SK-N-SH (cell line): Measurements from ENCODE around the gene METTL14. TPM values are rescaled to one million over a fixed set of nuclear protein-coding genes. Genes with fewer than 3 reads are reported as not detected.

ENCODE experiments used
- CTCF ChIA-PET: fragments of 300-600, 350-600 bp; formaldehyde crosslinking; extraction: SDS; loops from one replicate; lab custom pipeline; 2021; lab: Yijun Ruan, JAX
- POLR2A ChIA-PET: fragments of 350-600 bp; sonication (Branson Sonifier 250); formaldehyde crosslinking; extraction: SDS; loops from one replicate; lab custom pipeline; 2020; ENCODE audit warnings: antibody characterized with exemption, inconsistent platforms; lab: Yijun Ruan, JAX
- DNase-seq: peaks from one replicate; pipeline ENCODE4 v3.0.0; 2012
- H2AFZ ChIP-seq: fragments of 200-600 bp; sonication (generic); 2 replicates; pipeline ENCODE4 v1.8.1; 2016; ENCODE audit warnings: antibody characterized with exemption, mild to moderate bottlenecking, low read depth
- H3F3A ChIP-seq: fragments of 200-600 bp; sonication (generic); replicated peaks from 2 replicates; pipeline ENCODE3; 2016; ENCODE audit warnings: antibody characterized with exemption, mild to moderate bottlenecking; ENCODE audit not compliant: insufficient read depth
- H3K27ac ChIP-seq, 2 experiments: fragments of 200-500 bp in 1 of 2; fragments of 200-600 bp in 1 of 2; sonication (Bioruptor generic) in 1 of 2; sonication (generic), shearing (Covaris generic) in 1 of 2; 2 replicates each; pipeline versions ENCODE4 v1.5.1 to v1.6.1; 2014 to 2016; ENCODE audit warnings: low read depth in 2 of 2, inconsistent platforms in 1 of 2, low read length in 1 of 2, mild to moderate bottlenecking in 1 of 2, mixed read lengths in 1 of 2
- H3K27me3 ChIP-seq: fragments of 200-600 bp; sonication (generic), shearing (Covaris generic); 2 replicates; pipeline ENCODE4 v1.6.1; 2016; ENCODE audit warnings: mixed run types; ENCODE audit not compliant: insufficient read depth
- H3K36me3 ChIP-seq, 2 experiments: fragments of 200-500 bp in 1 of 2; fragments of 200-600 bp in 1 of 2; sonication (Bioruptor generic) in 1 of 2; sonication (generic) in 1 of 2; replicated peaks in 1 of 2; 2 replicates each; pipeline versions ENCODE3 to v1.5.1; 2014 to 2016; ENCODE audit warnings: low read length in 1 of 2, mild to moderate bottlenecking in 1 of 2; ENCODE audit not compliant: insufficient read depth in 2 of 2, control insufficient read depth in 1 of 2
- H3K4me1 ChIP-seq, 2 experiments: fragments of 200-500 bp in 1 of 2; fragments of 200-600 bp in 1 of 2; sonication (Bioruptor generic) in 1 of 2; sonication (generic), shearing (Covaris generic) in 1 of 2; 2 replicates each; pipeline versions ENCODE4 v1.5.1 to v1.6.1; 2014 to 2016; ENCODE audit warnings: low read depth in 1 of 2, low read length in 1 of 2, mixed run types in 1 of 2; ENCODE audit not compliant: insufficient read depth in 2 of 2, control insufficient read depth in 1 of 2
- H3K4me2 ChIP-seq: fragments of 200-600 bp; sonication (generic), shearing (Covaris generic); 2 replicates; pipeline ENCODE4 v1.6.1; 2017; ENCODE audit warnings: mixed run types
- H3K4me3 ChIP-seq, 2 experiments: fragments of 200-500 bp in 1 of 2; fragments of 200-600 bp in 1 of 2; sonication (Bioruptor generic) in 1 of 2; sonication (generic), shearing (Covaris generic) in 1 of 2; 2 replicates each; pipeline versions ENCODE4 v1.5.1 to v1.8.1; 2014 to 2016; ENCODE audit warnings: low read depth in 2 of 2, inconsistent platforms in 1 of 2, low read length in 1 of 2, mild to moderate bottlenecking in 1 of 2, mixed read lengths in 1 of 2, moderate library complexity in 1 of 2
- H3K79me2 ChIP-seq: fragments of 200-600 bp; sonication (generic); 2 replicates; pipeline ENCODE4 v1.8.1; 2017; ENCODE audit warnings: mild to moderate bottlenecking; ENCODE audit not compliant: insufficient read depth
- H3K9ac ChIP-seq: fragments of 200-600 bp; sonication (generic); 2 replicates; pipeline ENCODE4 v1.6.1; 2017; ENCODE audit warnings: mixed run types
- H3K9me2 ChIP-seq: fragments of 200-600 bp; sonication (generic); 2 replicates; pipeline ENCODE4 v1.6.1; 2017; ENCODE audit warnings: mixed run types
- H3K9me3 ChIP-seq: fragments of 200-600 bp; sonication (generic); 2 replicates; pipeline ENCODE4 v1.6.1; 2017; ENCODE audit warnings: mixed run types, mild to moderate bottlenecking, moderate library complexity
- H4K20me1 ChIP-seq: fragments of 200-600 bp; sonication (generic); 2 replicates; pipeline ENCODE4 v1.6.1; 2017; ENCODE audit warnings: mild to moderate bottlenecking, mixed run types; ENCODE audit not compliant: insufficient read depth
- FOSL2 ChIP-seq: IDR thresholded peaks from 2 replicates; pipeline ENCODE4 v1.4.0; 2012; ENCODE audit warnings: low read depth, mild to moderate bottlenecking, moderate library complexity, borderline replicate concordance
- FOXM1 ChIP-seq: IDR thresholded peaks from 2 replicates; pipeline ENCODE4 v1.4.0; 2012; ENCODE audit warnings: low read depth, mild to moderate bottlenecking
- GABPA ChIP-seq: IDR thresholded peaks from 2 replicates; pipeline ENCODE4 v1.4.0; 2012; ENCODE audit warnings: low read depth, mild to moderate bottlenecking
- GATA2 ChIP-seq: sonication (generic); formaldehyde crosslinking; IDR thresholded peaks from 2 replicates; pipeline ENCODE4 v1.5.0; 2020; ENCODE audit warnings: mild to moderate bottlenecking, missing genetic modification reagents
- JUND ChIP-seq: IDR thresholded peaks from 2 replicates; pipeline ENCODE4 v1.4.0; 2012
- MEF2A ChIP-seq: IDR thresholded peaks from 2 replicates; pipeline ENCODE4 v1.4.0; 2012; ENCODE audit warnings: low read depth, borderline replicate concordance
- MXI1 ChIP-seq: IDR thresholded peaks from 2 replicates; pipeline ENCODE4 v1.6.1; 2012; ENCODE audit warnings: mild to moderate bottlenecking, low read depth, low read length, improper control_type of control experiment
- NRF1 ChIP-seq: IDR thresholded peaks from 2 replicates; pipeline ENCODE4 v1.6.1; 2012; ENCODE audit warnings: low read depth, mild to moderate bottlenecking, low read length
- POLR2AphosphoS5 ChIP-seq: IDR thresholded peaks from 2 replicates; pipeline ENCODE4 v1.6.1; 2012; ENCODE audit warnings: low read depth, low read length
- RCOR1 ChIP-seq: fragments of 150-350 bp; IDR thresholded peaks from 2 replicates; pipeline ENCODE4 v1.6.1; 2017; ENCODE audit warnings: antibody characterized with exemption, low read length
- RFX5 ChIP-seq: IDR thresholded peaks from 2 replicates; pipeline ENCODE4 v1.6.1; 2012; ENCODE audit warnings: mild to moderate bottlenecking, improper control_type of control experiment, low read length
- SIN3A ChIP-seq: IDR thresholded peaks from 2 replicates; pipeline ENCODE4 v1.6.1; 2012; ENCODE audit warnings: low read depth, mild to moderate bottlenecking, low read length, moderate library complexity, borderline replicate concordance
- SMC3 ChIP-seq: IDR thresholded peaks from 2 replicates; pipeline ENCODE4 v1.6.1; 2012; ENCODE audit warnings: low read depth, low read length, improper control_type of control experiment
- TAF1 ChIP-seq: IDR thresholded peaks from 2 replicates; pipeline ENCODE4 v1.6.1; 2012; ENCODE audit warnings: low read depth, mild to moderate bottlenecking, low read length, moderate library complexity, borderline replicate concordance
- TEAD4 ChIP-seq: IDR thresholded peaks from 2 replicates; pipeline ENCODE4 v1.4.0; 2012; ENCODE audit warnings: mild to moderate bottlenecking, borderline replicate concordance; ENCODE audit not compliant: insufficient read depth
- YY1 ChIP-seq: IDR thresholded peaks from 2 replicates; pipeline ENCODE4 v1.4.0; 2012; ENCODE audit warnings: low read depth, mild to moderate bottlenecking
- WGBS: methylation state at CpG from one replicate; pipeline ENCODE4 v1.1.6; 2017; ENCODE audit warnings: low lambda C conversion rate; 5-methylcytosine and 5-hydroxymethylcytosine counted together
- polyA plus RNA-seq, 3 experiments: library from polyadenylated mRNA; depleted of rRNA; stranded (reverse); fragments of >200 nt; gene quantifications; 2 replicates each; pipeline ENCODE4 v1.2.3, GENCODE V29; 2012
- TF ChIP-seq, protein P1 (sequence below): fragments of 200-600 bp; sonication (generic); IDR thresholded peaks from 2 replicates; pipeline ENCODE4 v1.6.1; 2017; ENCODE audit warnings: antibody characterized with exemption, mild to moderate bottlenecking, moderate library complexity
- TF ChIP-seq, protein P2 (sequence below): IDR thresholded peaks from 2 replicates; pipeline ENCODE4 v1.4.0; 2012; ENCODE audit warnings: low read depth
- TF ChIP-seq, protein P3 (sequence below): IDR thresholded peaks from 2 replicates; pipeline ENCODE4 v1.4.0; 2012; ENCODE audit warnings: low read depth, borderline replicate concordance
- TF ChIP-seq, protein P4 (sequence below): fragments of 150-350 bp; IDR thresholded peaks from 2 replicates; pipeline ENCODE4 v1.6.1; 2016; ENCODE audit warnings: mild to moderate bottlenecking, low read depth, low read length

The METTL14 gene
- polyA plus RNA-seq, 1 of the 3 experiments (the other 2 are of a cell fraction): 11.0 TPM

DNA sequence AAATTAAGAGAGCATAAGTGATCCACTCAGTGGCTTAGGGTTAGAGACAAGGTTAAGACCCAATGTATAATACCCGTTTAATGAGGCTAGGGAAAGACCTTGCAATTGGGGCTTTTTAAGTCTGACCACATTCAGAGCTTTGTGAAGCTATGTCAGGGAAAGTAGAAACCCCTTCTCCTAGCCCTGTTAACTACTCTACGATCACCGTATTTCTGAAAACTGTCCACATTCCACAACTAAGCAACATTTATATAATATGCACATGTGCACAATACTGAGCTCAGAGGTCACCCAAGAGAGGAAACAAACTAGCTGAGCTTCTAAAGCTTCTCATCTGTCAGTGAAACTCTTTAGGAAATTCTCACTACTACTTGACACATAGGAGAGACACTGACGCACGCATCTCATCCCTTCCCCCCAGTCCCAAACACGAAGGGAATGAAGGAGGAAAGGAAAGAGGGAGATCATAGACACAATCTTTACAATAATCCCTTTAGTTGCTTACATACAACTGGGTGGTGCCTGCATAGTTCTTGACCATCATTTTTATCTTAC lies 56.2 kb downstream of the METTL14 start:
- no peak overlapping the region for H3K9ac ChIP-seq
- DNase-seq: peak; percentile 3

DNA sequence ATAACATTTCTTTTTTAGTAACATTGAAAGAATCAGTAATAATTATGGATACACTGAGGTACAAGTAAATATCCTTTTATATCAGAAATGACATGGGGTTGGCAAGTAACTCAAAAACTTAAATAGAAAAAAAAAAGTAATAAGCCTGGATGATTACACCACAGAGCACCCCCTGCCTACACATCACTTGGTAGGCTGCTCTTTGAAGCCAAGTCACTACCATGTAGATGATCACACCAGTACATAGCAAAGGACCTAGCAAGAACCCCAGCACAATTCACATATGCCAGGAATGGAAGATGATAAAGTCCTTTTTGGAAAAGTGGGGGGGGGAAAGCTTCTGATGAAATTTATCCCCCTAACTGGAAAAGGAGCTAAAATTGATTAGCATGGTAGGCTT lies 56.9 kb downstream of the METTL14 start:
- H3K79me2 ChIP-seq: peaks cover 22% of the 10 kb centered on the region
- no peak overlapping the region for H3K4me3 ChIP-seq
- no peaks in the 10 kb centered on the region for H3K9me2 ChIP-seq
- H3K36me3 ChIP-seq: peaks cover 72 to 73% of the 10 kb centered on the region in 2 experiments
- no peak for TF ChIP-seq POLR2AphosphoS5
- TF ChIP-seq, protein P1, sequence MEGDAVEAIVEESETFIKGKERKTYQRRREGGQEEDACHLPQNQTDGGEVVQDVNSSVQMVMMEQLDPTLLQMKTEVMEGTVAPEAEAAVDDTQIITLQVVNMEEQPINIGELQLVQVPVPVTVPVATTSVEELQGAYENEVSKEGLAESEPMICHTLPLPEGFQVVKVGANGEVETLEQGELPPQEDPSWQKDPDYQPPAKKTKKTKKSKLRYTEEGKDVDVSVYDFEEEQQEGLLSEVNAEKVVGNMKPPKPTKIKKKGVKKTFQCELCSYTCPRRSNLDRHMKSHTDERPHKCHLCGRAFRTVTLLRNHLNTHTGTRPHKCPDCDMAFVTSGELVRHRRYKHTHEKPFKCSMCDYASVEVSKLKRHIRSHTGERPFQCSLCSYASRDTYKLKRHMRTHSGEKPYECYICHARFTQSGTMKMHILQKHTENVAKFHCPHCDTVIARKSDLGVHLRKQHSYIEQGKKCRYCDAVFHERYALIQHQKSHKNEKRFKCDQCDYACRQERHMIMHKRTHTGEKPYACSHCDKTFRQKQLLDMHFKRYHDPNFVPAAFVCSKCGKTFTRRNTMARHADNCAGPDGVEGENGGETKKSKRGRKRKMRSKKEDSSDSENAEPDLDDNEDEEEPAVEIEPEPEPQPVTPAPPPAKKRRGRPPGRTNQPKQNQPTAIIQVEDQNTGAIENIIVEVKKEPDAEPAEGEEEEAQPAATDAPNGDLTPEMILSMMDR: no peak
- TF ChIP-seq, protein P2, sequence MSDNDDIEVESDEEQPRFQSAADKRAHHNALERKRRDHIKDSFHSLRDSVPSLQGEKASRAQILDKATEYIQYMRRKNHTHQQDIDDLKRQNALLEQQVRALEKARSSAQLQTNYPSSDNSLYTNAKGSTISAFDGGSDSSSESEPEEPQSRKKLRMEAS: no peak
- TF ChIP-seq MXI1: no peak
- TF ChIP-seq GATA2 (CRISPR knock-in tag): no peak
- no peak for TF ChIP-seq FOSL2
- no peak for TF ChIP-seq YY1
- TF ChIP-seq RFX5: no peak
- no peak for TF ChIP-seq FOXM1
- TF ChIP-seq NRF1: no peak
- no peak for TF ChIP-seq TEAD4
- TF ChIP-seq RCOR1: no peak
- TF ChIP-seq TAF1: no peak
- TF ChIP-seq SIN3A: no peak
- TF ChIP-seq, protein P3, sequence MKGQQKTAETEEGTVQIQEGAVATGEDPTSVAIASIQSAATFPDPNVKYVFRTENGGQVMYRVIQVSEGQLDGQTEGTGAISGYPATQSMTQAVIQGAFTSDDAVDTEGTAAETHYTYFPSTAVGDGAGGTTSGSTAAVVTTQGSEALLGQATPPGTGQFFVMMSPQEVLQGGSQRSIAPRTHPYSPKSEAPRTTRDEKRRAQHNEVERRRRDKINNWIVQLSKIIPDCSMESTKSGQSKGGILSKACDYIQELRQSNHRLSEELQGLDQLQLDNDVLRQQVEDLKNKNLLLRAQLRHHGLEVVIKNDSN: no peak
- TF ChIP-seq GABPA: no peak
- TF ChIP-seq SMC3: no peak
- TF ChIP-seq MEF2A: no peak
- no peak for TF ChIP-seq JUND
- TF ChIP-seq, protein P4, sequence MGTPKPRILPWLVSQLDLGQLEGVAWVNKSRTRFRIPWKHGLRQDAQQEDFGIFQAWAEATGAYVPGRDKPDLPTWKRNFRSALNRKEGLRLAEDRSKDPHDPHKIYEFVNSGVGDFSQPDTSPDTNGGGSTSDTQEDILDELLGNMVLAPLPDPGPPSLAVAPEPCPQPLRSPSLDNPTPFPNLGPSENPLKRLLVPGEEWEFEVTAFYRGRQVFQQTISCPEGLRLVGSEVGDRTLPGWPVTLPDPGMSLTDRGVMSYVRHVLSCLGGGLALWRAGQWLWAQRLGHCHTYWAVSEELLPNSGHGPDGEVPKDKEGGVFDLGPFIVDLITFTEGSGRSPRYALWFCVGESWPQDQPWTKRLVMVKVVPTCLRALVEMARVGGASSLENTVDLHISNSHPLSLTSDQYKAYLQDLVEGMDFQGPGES: no peak
- DNase-seq: no peak
- H3F3A ChIP-seq: peaks cover 24% of the 10 kb centered on the region
- no peak overlapping the region for H3K9ac ChIP-seq
- H3K4me2 ChIP-seq: no peak overlapping the region
- no peaks in the 10 kb centered on the region for H3K27me3 ChIP-seq
- H3K4me1 ChIP-seq: peaks cover 0 to 19% of the 10 kb centered on the region in 2 experiments; a peak in 2 of 4 replicates
- H3K27ac ChIP-seq: peak overlapping the region; percentile 45 to 86; a peak in 3 of 4 replicates
- H3K9me3 ChIP-seq: no peaks in the 10 kb centered on the region
- H2AFZ ChIP-seq: no peak overlapping the region
- CTCF ChIA-PET: interaction anchor here (0.8 to 3.5 kb wide), 14 partner anchors 10 to 241 kb away, joined by 3 to 33 read pairs (median 4); partner anchors contain the start of gene SYNPO2
- H4K20me1 ChIP-seq: no peaks in the 10 kb centered on the region
- POLR2A ChIA-PET: interaction anchor here (0.6 to 0.8 kb wide), 2 partner anchors 147 to 462 kb away, joined by 3 to 4 read pairs; partner anchors contain the start of gene SYNPO2

More for the DNA sequence above, 56.2 kb downstream of the METTL14 start:
- no peak for TF ChIP-seq RCOR1
- peaks cover 0 to 14% of the 10 kb centered on the region in 2 experiments; a peak in 2 of 4 replicates for H3K4me1 ChIP-seq
- peak overlapping the region; percentile 45 to 86; a peak in 3 of 4 replicates for H3K27ac ChIP-seq
- H3F3A ChIP-seq: peaks cover 28% of the 10 kb centered on the region
- no peak overlapping the region for H2AFZ ChIP-seq
- H3K36me3 ChIP-seq: peaks cover 74 to 76% of the 10 kb centered on the region in 2 experiments
- POLR2A ChIA-PET: interaction anchor here (0.8 kb wide), 1 partner anchor 148 kb away, joined by 4 read pairs; the partner anchor contains the start of gene SYNPO2
- H3K79me2 ChIP-seq: peaks cover 28% of the 10 kb centered on the region
- no peak overlapping the region for H3K4me2 ChIP-seq
- no peaks in the 10 kb centered on the region for H4K20me1 ChIP-seq
- WGBS: 65% methylated on average over 6 of the region's 6 CpGs
- no peaks in the 10 kb centered on the region for H3K27me3 ChIP-seq
- CTCF ChIA-PET: interaction anchor here (0.6 to 3.5 kb wide), 20 partner anchors 11 to 666 kb away, joined by 3 to 33 read pairs (median 4); partner anchors contain the start of gene SYNPO2
- no peak overlapping the region for H3K4me3 ChIP-seq
- H3K9me2 ChIP-seq: no peaks in the 10 kb centered on the region
- H3K9me3 ChIP-seq: no peaks in the 10 kb centered on the region
